ENCODE measurements around the gene SLC39A7.

SLC39A7 gene, protein sequence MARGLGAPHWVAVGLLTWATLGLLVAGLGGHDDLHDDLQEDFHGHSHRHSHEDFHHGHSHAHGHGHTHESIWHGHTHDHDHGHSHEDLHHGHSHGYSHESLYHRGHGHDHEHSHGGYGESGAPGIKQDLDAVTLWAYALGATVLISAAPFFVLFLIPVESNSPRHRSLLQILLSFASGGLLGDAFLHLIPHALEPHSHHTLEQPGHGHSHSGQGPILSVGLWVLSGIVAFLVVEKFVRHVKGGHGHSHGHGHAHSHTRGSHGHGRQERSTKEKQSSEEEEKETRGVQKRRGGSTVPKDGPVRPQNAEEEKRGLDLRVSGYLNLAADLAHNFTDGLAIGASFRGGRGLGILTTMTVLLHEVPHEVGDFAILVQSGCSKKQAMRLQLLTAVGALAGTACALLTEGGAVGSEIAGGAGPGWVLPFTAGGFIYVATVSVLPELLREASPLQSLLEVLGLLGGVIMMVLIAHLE
- long read RNA-seq, transcript SLC39A7-202 (7 exons, 2,409 nt), result major isoform, 148 of 232 reads
- long read RNA-seq, transcript SLC39A7-201 (8 exons, 2,153 nt), result minor isoform, 42 of 232 reads
- long read RNA-seq, partial matches to known transcripts, result 24 of 232 reads
- long read RNA-seq, other reads (novel, unspliced or antisense), result 18 of 232 reads

DNA sequence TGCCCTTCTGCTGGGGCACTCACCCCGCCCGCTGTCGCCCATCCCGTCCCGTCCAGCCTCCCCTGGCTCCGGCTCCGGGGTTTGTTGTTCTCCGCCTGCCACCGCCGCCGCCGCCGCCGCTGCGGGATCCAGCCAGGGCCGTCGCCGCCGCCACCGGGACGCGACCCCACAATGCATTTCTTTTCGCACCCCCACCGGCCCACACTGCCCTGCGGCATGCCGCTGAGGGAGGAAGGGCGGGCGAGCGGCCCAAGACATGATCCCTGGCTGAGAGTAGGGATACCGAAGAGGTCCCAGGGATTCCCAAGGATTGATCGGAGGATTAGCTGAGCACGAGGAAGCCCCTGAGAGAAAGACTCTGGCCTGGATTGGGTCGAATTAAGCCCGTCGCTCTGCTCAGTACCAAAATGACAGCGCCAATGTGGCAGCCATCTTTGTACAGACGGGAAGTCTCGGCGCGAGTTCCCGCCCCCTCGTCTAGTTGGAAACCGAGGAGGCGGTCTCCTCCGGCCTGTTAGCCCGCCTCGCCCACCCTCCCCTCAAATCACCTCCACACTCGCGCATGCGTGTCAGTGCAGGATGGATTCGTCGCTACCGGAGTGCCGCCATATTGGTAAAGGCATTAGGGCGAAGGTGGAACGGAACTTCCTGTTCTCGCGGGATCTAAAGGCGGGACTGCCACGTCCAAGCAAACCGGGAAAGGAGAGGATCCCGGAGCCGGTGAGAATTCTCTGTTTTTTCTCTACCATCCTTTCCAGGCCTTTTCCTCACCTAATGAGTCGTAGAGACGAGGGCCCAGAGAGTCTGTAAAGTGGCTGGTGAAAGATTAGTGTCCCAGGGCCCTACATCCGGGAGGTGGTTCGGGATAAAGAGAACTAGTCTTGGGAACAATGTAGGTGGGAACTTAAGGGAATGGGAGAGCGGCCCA, at the start of gene SLC39A7, which contains the start of gene RXRB:
SLC39A7 (plus strand) TSS at position 649 of the 928 bp plus-strand sequence. CDS start 379 bp downstream, outside the sequence.
RXRB (minus strand) TSS at position 447 of the 928 bp plus-strand sequence; CDS start at position 258, 189 bp downstream.
- peak within 1 kb of the TSS; percentile 97 for H3K27ac ChIP-seq (replicated peaks)
- H3K27me3 ChIP-seq (ENCODE audit: insufficient read depth, poor library complexity, severe bottlenecking), result no peaks in the 10 kb centered on the region
- peak within 1 kb of the TSS; percentile 68 for H3K4me3 ChIP-seq (replicated peaks; ENCODE audit: insufficient read depth, low read length)
- peak; percentile 93 to 99 for DNase-seq (ENCODE audit: low read depth in 1 of 2, low spot score in 1 of 2)
- peak; percentile 19 for TF ChIP-seq GABPA (IDR thresholded peaks at IDR 0.05; ENCODE audit: low read depth)
- TF ChIP-seq REST (IDR thresholded peaks at IDR 0.05; ENCODE audit: insufficient replicate concordance, low read depth), result peak; percentile 78
- peak; percentile 58; the same call in 1 of the 2 replicates for TF ChIP-seq SPI1 (IDR thresholded peaks at IDR 0.05; ENCODE audit: borderline replicate concordance, low read depth)
- TF ChIP-seq POLR2AphosphoS5 (IDR thresholded peaks at IDR 0.05; ENCODE audit: low read depth), result peak; percentile 86
- no peak for TF ChIP-seq CTCF (IDR thresholded peaks at IDR 0.05; ENCODE audit: insufficient read depth, low read length)

- H3K27me3 ChIP-seq (ENCODE audit: insufficient read depth, poor library complexity, severe bottlenecking), result no peaks in the 10 kb centered on the region
- no peak for TF ChIP-seq REST (IDR thresholded peaks at IDR 0.05; ENCODE audit: insufficient replicate concordance, low read depth)
- TF ChIP-seq CTCF (IDR thresholded peaks at IDR 0.05; ENCODE audit: insufficient read depth, low read length), result no peak
- no peak for TF ChIP-seq SPI1 (IDR thresholded peaks at IDR 0.05; ENCODE audit: borderline replicate concordance, low read depth)
- TF ChIP-seq GABPA (IDR thresholded peaks at IDR 0.05; ENCODE audit: low read depth), result no peak
Observed at GRCh38 chr6:33151050-33151449, 49.6 kb upstream of the SLC39A7 start.

DNA sequence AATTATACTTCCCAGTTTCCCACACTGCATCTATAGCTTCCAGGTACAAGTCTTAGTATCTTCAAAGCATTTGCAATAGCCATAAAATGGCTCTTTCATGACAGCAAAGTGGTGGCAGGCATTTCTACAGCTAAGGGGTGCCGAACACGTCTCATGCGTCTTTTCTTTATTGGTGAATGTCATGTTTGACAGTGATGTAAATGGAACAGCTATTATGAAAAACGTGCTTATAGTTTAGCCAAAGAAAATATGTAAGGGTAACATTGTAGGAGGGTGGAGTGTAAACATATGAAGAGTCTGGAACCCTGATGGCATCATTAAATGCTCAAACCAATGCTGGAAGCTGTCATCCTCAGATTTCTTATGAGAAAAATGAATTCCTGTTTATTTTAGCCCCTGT, 46.3 kb upstream of the SLC39A7 start:
- no peak overlapping the region for H3K27ac ChIP-seq (replicated peaks)
- H3K27me3 ChIP-seq (ENCODE audit: insufficient read depth, poor library complexity, severe bottlenecking), result no peaks in the 10 kb centered on the region
- no peak for DNase-seq (ENCODE audit: low read depth in 1 of 2, low spot score in 1 of 2)
- no peak overlapping the region for H3K4me3 ChIP-seq (replicated peaks; ENCODE audit: insufficient read depth, low read length)
- TF ChIP-seq POLR2AphosphoS5 (IDR thresholded peaks at IDR 0.05; ENCODE audit: low read depth), result no peak

More at GRCh38 chr6:33151050-33151449, 49.6 kb upstream of the SLC39A7 start:
- DNase-seq (ENCODE audit: low read depth in 1 of 2, low spot score in 1 of 2), result no peak
- no peak overlapping the region for H3K27ac ChIP-seq (replicated peaks)
- no peak overlapping the region for H3K4me3 ChIP-seq (replicated peaks; ENCODE audit: insufficient read depth, low read length)

All from HL-60 (cell line).